ENCODE data around the gene VIT. TPM values are rescaled to one million over a fixed set of nuclear protein-coding genes. Genes with fewer than 3 reads are reported as not detected.

VIT gene
- polyA plus RNA-seq, 1 donor = 3.4 TPM

Other genes with a start within 250 kb of the VIT start
- 65.0 TPM for gene FEZ2, start 98.5 kb upstream of the VIT start, polyA plus RNA-seq (ENCODE audit: insufficient read length)